Motor neuron (in vitro differentiated cells): ENCODE measurements around the gene MACROD2. TPM values are rescaled to one million over a fixed set of nuclear protein-coding genes. Genes with fewer than 3 reads are reported as not detected.
A peak's percentile ranks its signal among the peaks of the same experiment; 100 is the strongest.

ENCODE experiments used
- ATAC-seq, 8 experiments: fragments of 200-7000 bp; cut with Tn5 transposase; replicated peaks in 6 of 8; 2 replicates each; pipeline ENCODE4 v1.8.0; 2021; ENCODE audit warnings: mild to moderate bottlenecking in 8 of 8, moderate library complexity in 8 of 8
- H3K27ac ChIP-seq, 2 donors: fragments of 250-450 bp; sonication (Bioruptor Pico); 2 replicates each; pipeline ENCODE4 v1.9.0; 2021; ENCODE audit warnings: antibody characterized with exemption in 2 of 2, mild to moderate bottlenecking in 2 of 2, moderate library complexity in 1 of 2
- H3K4me1 ChIP-seq, 2 donors: fragments of 250-450 bp; sonication (Bioruptor Pico); replicated peaks in 1 of 2; 2 replicates each; pipeline ENCODE4 v1.6.1; 2021; ENCODE audit warnings: antibody characterized with exemption in 2 of 2, mild to moderate bottlenecking in 2 of 2, moderate library complexity in 1 of 2
- H3K4me3 ChIP-seq, 5 donors: fragments of 250-450 bp; sonication (Bioruptor Pico); 2 replicates each; pipeline ENCODE4 v1.9.0; 2021; ENCODE audit warnings: antibody characterized with exemption in 5 of 5, mild to moderate bottlenecking in 5 of 5, moderate library complexity in 4 of 5
- WGBS, 10 experiments: fragments of 450-650 bp; shearing (Covaris generic); methylation state at CpG; one replicate each; pipeline ENCODE4 v1.0.0; 2022; 5-methylcytosine and 5-hydroxymethylcytosine counted together
- in situ Hi-C, 9 experiments: fragments of 400-800 bp; cut with MboI; loops; one replicate each; pipeline ENCODE4 v1.15.0; 2021; ENCODE audit warnings: low sequenced_read_pairs in 9 of 9, low pct_unique_long_range_greater_than_20kb in 2 of 9; ENCODE audit not compliant: unreplicated experiment in 9 of 9
- total RNA-seq, 8 experiments: library from RNA; unstranded; fragments of 300-600 nt; gene quantifications; 2 replicates each; pipeline versions ENCODE4 v1.2.3 to v1.2.4, GENCODE V29; 2022

The MACROD2 gene
- total RNA-seq, 8 experiments from 2014 or later = 4.3 to 24.9 (median 10.4) TPM

GRCh38 chr20:14566505-14566904 is 571.2 kb downstream of the MACROD2 start:
- peak in 1 of 8 experiments; percentile 78 for ATAC-seq
- Histone ChIP-seq H3K27ac (no peak overlapping the region), H3K4me3 (no peak overlapping the region), H3K4me1 (peaks cover 5 to 9% of the 10 kb centered on the region in 2 donors)
- in situ Hi-C loops = no loop called here
- 13 to 100% (median 100%) methylated on average over 1 to 2 of the region's 2 CpGs for WGBS, 10 experiments

- ATAC-seq = no peak
- peaks cover 5 to 9% of the 10 kb centered on the region in 2 donors for H3K4me1 ChIP-seq
- H3K4me3 ChIP-seq = no peak overlapping the region
- 0 to 86% (median 44%) methylated on average over 1 to 3 of the region's 3 CpGs; no CpG with 5 or more reads in 1 of the 10 experiments for WGBS, 10 experiments
- in situ Hi-C loops = no loop called here
- no peak overlapping the region for H3K27ac ChIP-seq
Measured at GRCh38 chr20:14568225-14568624, 572.9 kb downstream of the MACROD2 start.

DNA sequence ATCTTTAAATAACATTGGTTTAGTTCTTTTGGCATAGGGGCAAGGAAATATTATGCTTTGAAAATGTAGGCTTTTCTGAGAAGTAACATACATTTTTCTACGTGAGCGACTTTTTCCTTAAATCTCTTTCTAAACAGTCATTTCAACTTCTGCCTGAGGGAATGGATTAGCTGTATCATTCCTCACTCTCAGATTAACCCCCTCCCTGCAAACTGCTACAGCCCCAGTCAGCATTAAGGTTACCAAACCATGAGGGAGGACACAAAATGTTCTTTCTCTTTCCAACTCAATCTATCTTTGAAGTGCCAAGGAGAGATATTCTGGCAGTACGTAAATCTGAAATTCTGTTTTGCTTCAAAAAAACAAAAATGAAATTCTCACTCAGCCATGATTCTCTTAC is 573.4 kb downstream of the MACROD2 start:
- Histone ChIP-seq H3K27ac (no peak overlapping the region), H3K4me3 (no peak overlapping the region), H3K4me1 (peaks cover 5 to 9% of the 10 kb centered on the region in 2 donors)
- in situ Hi-C loops = no loop called here
- ATAC-seq = no peak
- 57 to 100% (median 71%) methylated on average over 1 to 3 of the region's 3 CpGs for WGBS, 10 experiments

GRCh38 chr20:14569641-14570040 is 574.3 kb downstream of the MACROD2 start:
- 20 to 100% (median 93%) methylated on average over 1 to 2 of the region's 2 CpGs; no CpG with 5 or more reads in 1 of the 10 experiments for WGBS, 10 experiments
- Histone ChIP-seq H3K4me3 (no peak overlapping the region), H3K27ac (no peak overlapping the region), H3K4me1 (peaks cover 5 to 9% of the 10 kb centered on the region in 2 donors)
- in situ Hi-C loops = no loop called here
- ATAC-seq = no peak

- Histone ChIP-seq H3K27ac (no peak overlapping the region), H3K4me3 (no peak overlapping the region), H3K4me1 (peaks cover 5 to 9% of the 10 kb centered on the region in 2 donors)
- in situ Hi-C loops = no loop called here
- WGBS, 10 experiments = 0 to 100% (median 89%) methylated on average over 1 to 2 of the region's 2 CpGs; no CpG with 5 or more reads in 1 of the 10 experiments
- ATAC-seq = peak in 2 of 8 experiments; percentile 25 to 32
Measured at GRCh38 chr20:14570811-14571210, 575.5 kb downstream of the MACROD2 start.

- WGBS, 10 experiments = 29 to 100% (median 85%) methylated on average over 1 to 2 of the region's 3 CpGs; no CpG with 5 or more reads in 2 of the 10 experiments
- Histone ChIP-seq H3K27ac (no peak overlapping the region), H3K4me3 (no peak overlapping the region), H3K4me1 (peaks cover 3 to 6% of the 10 kb centered on the region in 2 donors)
- no peak for ATAC-seq
- in situ Hi-C loops = no loop called here
Measured at GRCh38 chr20:14573676-14574075, 578.4 kb downstream of the MACROD2 start.

- ATAC-seq = no peak
- Histone ChIP-seq H3K27ac (no peak overlapping the region), H3K4me1 (peaks cover 0 to 6% of the 10 kb centered on the region in 2 donors), H3K4me3 (no peak overlapping the region)
- 19 to 100% (median 55%) methylated on average over 1 to 3 of the region's 3 CpGs; no CpG with 5 or more reads in 1 of the 10 experiments for WGBS, 10 experiments
- in situ Hi-C loops = no loop called here
Measured at GRCh38 chr20:14576196-14576877, 581.0 kb downstream of the MACROD2 start.

DNA sequence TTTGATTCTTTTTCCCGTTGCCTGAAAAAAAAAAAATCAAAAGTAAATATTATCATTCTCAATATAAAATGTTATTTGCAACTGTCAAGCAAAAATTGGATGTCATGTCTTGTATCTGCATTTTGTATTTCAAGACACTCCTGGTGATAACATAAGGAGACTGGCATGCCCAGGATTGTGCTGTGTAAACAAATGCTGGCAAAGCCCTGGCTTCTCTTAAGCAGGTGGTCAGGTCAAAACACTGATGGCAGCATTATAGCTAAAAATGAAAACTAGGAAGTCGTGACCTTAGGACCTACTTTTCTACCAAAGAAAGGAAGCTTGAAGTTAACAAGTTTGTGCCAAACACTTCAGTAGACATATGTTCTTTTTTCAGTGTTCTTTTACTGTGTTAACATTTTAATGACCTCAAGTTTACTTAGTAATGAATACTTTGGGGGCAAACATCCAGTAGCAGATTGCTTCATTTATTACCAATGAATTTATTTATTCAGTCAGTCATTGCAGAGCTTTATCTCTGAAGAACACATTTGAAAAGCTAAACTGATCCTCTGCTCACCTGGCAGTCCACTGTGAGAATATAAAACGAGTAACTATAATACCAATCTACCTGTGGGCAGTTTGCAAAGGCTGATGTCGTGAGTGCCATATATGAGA is 585.2 kb downstream of the MACROD2 start:
- no peak for ATAC-seq
- Histone ChIP-seq H3K4me1 (peaks cover 5 to 6% of the 10 kb centered on the region in 2 donors), H3K4me3 (no peak overlapping the region), H3K27ac (no peak overlapping the region)
- 31 to 92% (median 71%) methylated on average over 1 to 4 of the region's 4 CpGs for WGBS, 10 experiments
- in situ Hi-C loops = no loop called here

GRCh38 chr20:14581731-14582130 is 586.4 kb downstream of the MACROD2 start:
- peaks cover 0 to 5% of the 10 kb centered on the region in 2 donors for H3K4me1 ChIP-seq
- H3K4me3 ChIP-seq = no peak overlapping the region
- in situ Hi-C loops = no loop called here
- H3K27ac ChIP-seq = no peak overlapping the region
- ATAC-seq = no peak
- 71 to 100% (median 95%) methylated on average over 1 to 3 of the region's 3 CpGs; no CpG with 5 or more reads in 2 of the 10 experiments for WGBS, 10 experiments

DNA sequence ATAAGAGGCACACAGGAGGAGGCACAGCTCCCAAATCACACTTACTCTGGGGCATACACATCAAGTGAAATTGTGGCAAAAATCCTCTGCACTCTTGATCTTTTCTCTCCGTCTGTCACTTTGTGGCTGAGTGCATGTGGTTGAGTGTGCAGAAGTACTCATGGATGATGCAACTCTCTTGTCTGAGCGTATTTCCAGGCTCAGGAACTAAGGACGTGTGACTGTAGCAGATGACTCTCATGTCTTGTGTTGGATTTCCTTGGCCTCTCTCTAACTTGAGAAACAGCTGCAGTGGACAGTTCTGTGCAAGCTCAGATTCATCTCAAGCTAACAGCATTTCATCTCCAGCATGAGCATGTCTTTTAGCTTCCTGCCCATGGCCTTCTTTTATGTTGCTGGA is 587.5 kb downstream of the MACROD2 start:
- Histone ChIP-seq H3K27ac (no peak overlapping the region), H3K4me3 (no peak overlapping the region), H3K4me1 (peaks cover 0 to 5% of the 10 kb centered on the region in 2 donors)
- 0 to 100% (median 63%) methylated on average over 1 to 3 of the region's 3 CpGs; no CpG with 5 or more reads in 3 of the 10 experiments for WGBS, 10 experiments
- in situ Hi-C loops = no loop called here
- peak in 5 of 8 experiments; percentile 35 to 87 (median 44) for ATAC-seq

DNA sequence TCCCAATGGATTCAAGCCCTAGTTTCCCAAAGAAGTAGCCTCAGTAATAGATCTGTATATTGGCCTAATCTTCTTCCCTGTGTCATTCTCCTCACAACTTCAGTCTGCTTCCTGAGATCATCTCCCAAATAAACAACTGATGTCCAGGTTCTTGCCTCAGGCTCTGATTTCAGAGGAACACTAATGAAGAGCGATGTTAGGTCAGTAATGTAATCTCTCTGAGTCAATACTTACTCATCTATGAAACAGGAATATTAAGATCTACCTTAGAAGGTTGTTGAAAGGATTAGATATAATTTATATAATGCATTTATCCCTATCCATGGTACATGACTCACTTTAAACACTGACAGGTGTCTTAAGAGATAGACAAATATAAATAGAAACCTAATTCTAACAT is 588.1 kb downstream of the MACROD2 start:
- 29 to 100% (median 100%) methylated on average over 1 of the region's 1 CpG; no CpG with 5 or more reads in 5 of the 10 experiments for WGBS, 10 experiments
- H3K27ac ChIP-seq = no peak overlapping the region
- H3K4me3 ChIP-seq = no peak overlapping the region
- peaks cover 0 to 5% of the 10 kb centered on the region in 2 donors for H3K4me1 ChIP-seq
- ATAC-seq = peak in 4 of 8 experiments; percentile 20 to 93 (median 53)
- in situ Hi-C loops = no loop called here

DNA sequence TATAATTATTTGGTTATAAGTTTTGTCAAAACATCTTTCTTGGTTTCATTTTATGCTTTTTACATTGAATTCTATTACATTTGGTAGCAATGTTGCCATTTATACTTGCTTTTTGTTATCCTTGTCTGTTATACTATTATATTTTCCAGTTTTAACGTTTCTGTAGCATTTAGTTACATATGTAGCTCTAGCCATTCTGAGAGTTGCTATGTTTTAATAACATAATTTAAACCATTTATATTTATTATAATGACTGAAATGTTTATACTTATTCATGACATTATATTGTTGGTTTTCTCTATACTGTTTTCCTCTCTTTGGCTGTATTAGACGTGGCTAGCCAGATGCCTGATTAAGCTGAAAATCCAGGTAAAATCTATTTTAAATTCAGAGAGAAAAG is 594.1 kb downstream of the MACROD2 start:
- 0 to 100% (median 90%) methylated on average over 1 to 2 of the region's 2 CpGs for WGBS, 10 experiments
- in situ Hi-C loops = no loop called here
- Histone ChIP-seq H3K27ac (no peak overlapping the region), H3K4me1 (no peaks in the 10 kb centered on the region), H3K4me3 (no peak overlapping the region)
- ATAC-seq = no peak

GRCh38 chr20:14595051-14595450 is 599.7 kb downstream of the MACROD2 start:
- Histone ChIP-seq H3K4me3 (no peak overlapping the region), H3K4me1 (no peaks in the 10 kb centered on the region), H3K27ac (no peak overlapping the region)
- in situ Hi-C loops = no loop called here
- 40 to 100% (median 90%) methylated on average over 1 to 7 of the region's 8 CpGs; no CpG with 5 or more reads in 3 of the 10 experiments for WGBS, 10 experiments
- ATAC-seq = no peak
